Measurements from ENCODE around the gene USE1. TPM values are rescaled to one million over a fixed set of nuclear protein-coding genes. Genes with fewer than 3 reads are reported as not detected.

USE1 gene
- total and polyA plus RNA-seq, 2 of the 4 experiments (the other 2 are of a cell fraction): 17.2 to 24.2 TPM

GRCh38 chr19:17214508-17215126, 540 bp upstream of the USE1 start (continued):
- no peak for TF ChIP-seq CHD1 (IDR thresholded peaks at IDR 0.05; ENCODE audit: low read depth, low read length)

DNA sequence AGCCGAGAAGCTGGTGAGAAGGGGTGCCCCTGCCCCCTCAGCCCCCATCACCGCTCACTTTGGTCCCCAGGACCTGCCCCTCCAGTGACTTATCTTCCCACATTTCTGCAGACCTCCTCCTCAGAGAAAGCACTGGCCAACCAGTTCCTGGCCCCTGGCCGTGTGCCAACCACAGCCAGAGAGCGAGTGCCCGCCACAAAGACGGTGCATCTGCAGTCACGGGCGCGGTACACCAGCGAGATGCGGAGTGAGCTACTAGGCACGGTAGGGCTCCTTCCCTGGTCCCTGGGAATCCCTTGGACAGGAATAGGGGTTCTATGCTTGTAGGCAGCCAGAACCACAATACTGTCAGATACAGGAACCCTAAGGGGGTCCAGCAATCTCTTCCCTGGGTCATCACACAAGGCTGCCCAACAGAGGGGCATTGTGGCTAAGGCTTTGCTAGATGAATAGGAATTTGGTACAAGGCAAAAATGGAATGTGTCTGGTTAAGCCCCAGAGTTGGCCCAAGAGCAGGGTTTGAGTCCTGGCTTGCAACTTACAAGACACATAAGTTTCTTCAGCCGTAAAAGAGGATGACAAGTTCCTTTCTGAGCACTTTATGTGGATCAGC, 1.0 kb downstream of the USE1 start:
- peak overlapping the region; percentile 95 for H4K5ac ChIP-seq (ENCODE audit: low read depth, low read length)
- CTCF ChIA-PET: interaction anchor here (0.6 to 0.7 kb wide), 2 partner anchors 108 to 1406 kb away, joined by 4 to 7 read pairs; no protein-coding TSS in a partner anchor
- TF ChIP-seq MXI1 (IDR thresholded peaks at IDR 0.05; ENCODE audit: borderline replicate concordance, low read depth, low read length) (no peak), SMC3 (IDR thresholded peaks at IDR 0.05; ENCODE audit: low read depth, low read length) (no peak), MAZ (IDR thresholded peaks at IDR 0.05; ENCODE audit: borderline replicate concordance, low read depth, low read length) (no peak), ELK1 (IDR thresholded peaks at IDR 0.05; ENCODE audit: borderline replicate concordance, low read depth, low read length) (no peak), BHLHE40 (IDR thresholded peaks at IDR 0.05; ENCODE audit: low read depth, low read length) (no peak), RFX5 (IDR thresholded peaks at IDR 0.05; ENCODE audit: low read depth, low read length) (no peak), CHD1 (IDR thresholded peaks at IDR 0.05; ENCODE audit: low read depth, low read length) (no peak), POLR2A (IDR thresholded peaks at IDR 0.05; ENCODE audit: low read depth, low read length) (no peak), NFE2L2 (IDR thresholded peaks at IDR 0.05; ENCODE audit: low read depth, low read length) (no peak), CEBPB (IDR thresholded peaks at IDR 0.05; ENCODE audit: low read depth, low read length) (no peak), FOS (IDR thresholded peaks at IDR 0.05; ENCODE audit: low read depth, low read length) (no peak)
- TF ChIP-seq, protein P1, sequence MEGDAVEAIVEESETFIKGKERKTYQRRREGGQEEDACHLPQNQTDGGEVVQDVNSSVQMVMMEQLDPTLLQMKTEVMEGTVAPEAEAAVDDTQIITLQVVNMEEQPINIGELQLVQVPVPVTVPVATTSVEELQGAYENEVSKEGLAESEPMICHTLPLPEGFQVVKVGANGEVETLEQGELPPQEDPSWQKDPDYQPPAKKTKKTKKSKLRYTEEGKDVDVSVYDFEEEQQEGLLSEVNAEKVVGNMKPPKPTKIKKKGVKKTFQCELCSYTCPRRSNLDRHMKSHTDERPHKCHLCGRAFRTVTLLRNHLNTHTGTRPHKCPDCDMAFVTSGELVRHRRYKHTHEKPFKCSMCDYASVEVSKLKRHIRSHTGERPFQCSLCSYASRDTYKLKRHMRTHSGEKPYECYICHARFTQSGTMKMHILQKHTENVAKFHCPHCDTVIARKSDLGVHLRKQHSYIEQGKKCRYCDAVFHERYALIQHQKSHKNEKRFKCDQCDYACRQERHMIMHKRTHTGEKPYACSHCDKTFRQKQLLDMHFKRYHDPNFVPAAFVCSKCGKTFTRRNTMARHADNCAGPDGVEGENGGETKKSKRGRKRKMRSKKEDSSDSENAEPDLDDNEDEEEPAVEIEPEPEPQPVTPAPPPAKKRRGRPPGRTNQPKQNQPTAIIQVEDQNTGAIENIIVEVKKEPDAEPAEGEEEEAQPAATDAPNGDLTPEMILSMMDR (conservative IDR thresholded peaks at IDR 0.05; ENCODE audit: low read depth, low read length): no peak

More for the DNA sequence above, 1.0 kb downstream of the USE1 start:
- POLR2A ChIA-PET (ENCODE audit: unreplicated experiment): no interaction called here
- Histone ChIP-seq H3K4me3 (ENCODE audit: insufficient read depth, low read depth, low read length) (0 out of 2 replicates have a peak overlapping the region, but pooled peaks have one; percentile 65), H3K23ac (ENCODE audit: low read depth, low read length) (no peak overlapping the region; the same call in 1 of the 2 replicates), H3K9me3 (ENCODE audit: control insufficient read depth, insufficient read depth, low read length) (no peaks in the 10 kb centered on the region), H2BK120ac (ENCODE audit: low read depth, low read length) (no peak overlapping the region), H3K36me3 (ENCODE audit: control insufficient read depth, insufficient read depth, low read length) (peaks cover 43% of the 10 kb centered on the region), H2BK20ac (ENCODE audit: low read depth, low read length) (no peak overlapping the region), H2BK5ac (ENCODE audit: low read depth, low read length, poor library complexity, severe bottlenecking) (no peak overlapping the region), H4K91ac (ENCODE audit: insufficient read depth, low read depth, low read length) (no peak overlapping the region; the same call in 1 of the 2 replicates), H3K27ac (ENCODE audit: insufficient read depth, low read length) (peak overlapping the region; percentile 71; the same call in 1 of the 2 replicates), H3K9me1 (ENCODE audit: insufficient read depth, low read length) (peaks cover 13% of the 10 kb centered on the region), H4K8ac (ENCODE audit: low read depth in 2 of 2, low read length in 2 of 2) (peak overlapping the region; percentile 96 to 100), H3K4ac (ENCODE audit: low read depth, low read length) (peak overlapping the region; percentile 98), H3K9ac (ENCODE audit: low read depth, low read length) (no peak overlapping the region), H3K4me2 (ENCODE audit: low read depth, low read length) (peak overlapping the region; percentile 78; the same call in 1 of the 2 replicates), H2AK5ac (ENCODE audit: low read depth, low read length) (peak overlapping the region; percentile 100), H4K20me1 (ENCODE audit: insufficient read depth, low read length) (no peaks in the 10 kb centered on the region), H3K18ac (ENCODE audit: low read depth, low read length) (no peak overlapping the region), H3K56ac (ENCODE audit: extremely low read depth, insufficient read depth, low read length) (0 out of 2 replicates have a peak overlapping the region, but pooled peaks have one; percentile 28), H3K4me1 (ENCODE audit: control insufficient read depth, insufficient read depth, low read length) (peaks cover 14% of the 10 kb centered on the region), H2AK9ac (replicated peaks; ENCODE audit: low read depth, low read length, poor library complexity) (peak overlapping the region; percentile 99), H3K79me1 (ENCODE audit: low read depth in 1 of 2, low read length in 2 of 2) (peaks cover 16 to 19% of the 10 kb centered on the region in 2 experiments; a peak in 3 of 4 replicates), H3K27me3 (ENCODE audit: control insufficient read depth, insufficient read depth, low read length) (no peaks in the 10 kb centered on the region), H2BK15ac (ENCODE audit: low read depth, low read length) (0 out of 3 replicates have a peak overlapping the region, but pooled peaks have one; percentile 42), H2AFZ (replicated peaks; ENCODE audit: low read length, poor library complexity) (peak overlapping the region; percentile 58), H3K14ac (replicated peaks; ENCODE audit: low read depth, low read length) (peak overlapping the region; percentile 97)
- 96% methylated on average over 9 of the region's 13 CpGs; no CpG with 5 or more reads in 1 of the 2 experiments for WGBS, 2 experiments (ENCODE audit: extremely low coverage in 2 of 2, insufficient read length in 1 of 2)
- dilution Hi-C loops (cut with HindIII; ENCODE audit: low sequenced_read_pairs, unreplicated experiment): no loop called here
- intact Hi-C loops (cut with micrococcal nuclease): no loop called here
- ATAC-seq (ENCODE audit: low read depth) (no peak), DNase-seq (no peak)
- no TSS peak for BruUV-seq (replicated peaks)
- in situ Hi-C loops (cut with MboI; ENCODE audit: low sequenced_read_pairs): no loop called here

Measured in IMR-90 (cell line).